Fibroblast of pulmonary artery (primary cell): Measurements from ENCODE around the gene UBAC1.
"Not testable (repeated sequence)": the region's sequence is repeated elsewhere in the genome, so short reads cannot be mapped to it uniquely, and the experiment has no call there.

Source experiments
- DNase-seq: peaks from one replicate; pipeline ENCODE4 v3.0.0-alpha.2; 2010; ENCODE audit warnings: low read depth
- H3K4me3 ChIP-seq: replicated peaks from 2 replicates; pipeline ENCODE4 v1.5.1; 2011; ENCODE audit warnings: low read depth, mild to moderate bottlenecking, control low read depth, low read length, moderate library complexity
- TF ChIP-seq, protein P1 (sequence below): IDR thresholded peaks from 2 replicates; pipeline ENCODE4 v1.5.1; 2011; ENCODE audit warnings: mild to moderate bottlenecking, control low read depth, low read length, inconsistent platforms; ENCODE audit errors: missing control alignments

Gene UBAC1

GRCh38 chr9:135950135-135950682, 11.0 kb downstream of the UBAC1 start:
- DNase-seq = no peak
- TF ChIP-seq, protein P1, sequence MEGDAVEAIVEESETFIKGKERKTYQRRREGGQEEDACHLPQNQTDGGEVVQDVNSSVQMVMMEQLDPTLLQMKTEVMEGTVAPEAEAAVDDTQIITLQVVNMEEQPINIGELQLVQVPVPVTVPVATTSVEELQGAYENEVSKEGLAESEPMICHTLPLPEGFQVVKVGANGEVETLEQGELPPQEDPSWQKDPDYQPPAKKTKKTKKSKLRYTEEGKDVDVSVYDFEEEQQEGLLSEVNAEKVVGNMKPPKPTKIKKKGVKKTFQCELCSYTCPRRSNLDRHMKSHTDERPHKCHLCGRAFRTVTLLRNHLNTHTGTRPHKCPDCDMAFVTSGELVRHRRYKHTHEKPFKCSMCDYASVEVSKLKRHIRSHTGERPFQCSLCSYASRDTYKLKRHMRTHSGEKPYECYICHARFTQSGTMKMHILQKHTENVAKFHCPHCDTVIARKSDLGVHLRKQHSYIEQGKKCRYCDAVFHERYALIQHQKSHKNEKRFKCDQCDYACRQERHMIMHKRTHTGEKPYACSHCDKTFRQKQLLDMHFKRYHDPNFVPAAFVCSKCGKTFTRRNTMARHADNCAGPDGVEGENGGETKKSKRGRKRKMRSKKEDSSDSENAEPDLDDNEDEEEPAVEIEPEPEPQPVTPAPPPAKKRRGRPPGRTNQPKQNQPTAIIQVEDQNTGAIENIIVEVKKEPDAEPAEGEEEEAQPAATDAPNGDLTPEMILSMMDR = no peak
- no peak overlapping the region for H3K4me3 ChIP-seq

DNA sequence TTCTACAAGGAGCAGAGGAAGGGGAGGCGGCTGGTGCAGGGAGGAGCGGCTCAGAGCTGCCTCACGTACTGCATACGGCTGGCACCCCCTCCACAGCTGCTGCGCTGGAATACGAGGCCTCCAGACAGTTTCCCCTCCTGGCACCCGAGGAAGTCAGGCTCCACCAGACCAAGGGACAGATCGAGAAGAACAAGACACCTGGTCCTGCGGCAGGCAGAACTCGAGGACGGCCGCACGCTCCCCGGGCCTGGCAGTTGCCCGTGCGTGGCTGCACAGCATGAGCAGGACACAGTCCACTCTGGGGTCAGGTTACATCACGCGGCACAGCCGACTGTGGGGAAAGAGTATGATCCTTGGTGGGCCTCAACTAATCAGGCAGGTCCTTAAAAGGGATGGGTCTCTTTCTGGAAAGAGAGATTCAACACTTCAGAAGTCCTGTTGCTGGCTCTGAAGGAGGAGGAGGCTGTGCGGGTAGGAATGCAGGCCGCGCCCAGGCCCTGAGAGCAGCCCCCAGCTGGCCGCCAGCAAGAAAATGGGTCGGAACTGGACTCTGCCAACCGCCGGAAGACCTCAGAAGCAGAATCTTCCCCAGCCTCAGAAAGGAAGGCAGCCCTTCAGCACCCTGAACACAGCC, 11.6 kb downstream of the UBAC1 start:
- DNase-seq = no peak
- TF ChIP-seq, protein P1 = no peak
- no peak overlapping the region for H3K4me3 ChIP-seq

DNA sequence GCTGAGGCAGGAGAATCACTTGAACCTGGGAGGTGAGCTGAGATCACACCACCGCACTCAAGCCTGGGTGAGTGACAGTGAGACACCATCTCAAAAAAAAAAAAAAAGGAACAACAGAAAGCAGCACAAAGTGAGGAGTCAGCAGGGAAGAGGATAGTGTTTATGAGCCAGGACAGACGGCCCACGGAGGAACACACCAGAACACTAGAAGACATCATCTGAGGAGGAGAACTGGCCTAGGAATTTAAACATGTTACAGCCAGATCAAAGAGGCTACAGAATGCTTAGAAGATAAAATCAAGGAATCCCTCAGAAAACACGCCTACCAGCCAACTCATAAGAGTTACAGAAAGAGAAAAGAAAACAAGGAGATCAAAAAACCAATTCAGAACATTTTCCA, 12.2 kb downstream of the UBAC1 start:
- DNase-seq = no peak
- TF ChIP-seq, protein P1 = no peak

DNA sequence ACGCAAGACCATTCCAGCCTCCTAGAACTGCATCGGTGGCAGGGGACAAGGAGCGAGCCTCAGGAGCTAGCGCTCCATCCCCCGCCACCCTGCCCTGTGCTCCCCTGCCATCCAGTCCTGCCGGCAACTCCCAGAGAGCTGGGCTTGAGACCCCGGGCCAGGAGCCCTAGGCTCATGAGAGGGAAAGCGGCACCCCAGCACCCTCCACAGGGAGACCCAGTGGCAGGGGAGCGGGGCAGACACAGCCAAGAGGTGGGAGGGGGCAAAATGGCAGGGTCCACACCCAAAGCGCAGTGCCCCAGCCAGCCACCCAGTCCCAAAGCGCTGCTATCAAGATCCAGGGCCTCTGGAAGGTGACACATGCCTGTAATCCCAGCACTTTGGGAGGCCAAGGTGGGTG, 12.7 kb downstream of the UBAC1 start:
- TF ChIP-seq, protein P1 = no peak
- H3K4me3 ChIP-seq = no peak overlapping the region
- DNase-seq = no peak

More for the DNA sequence above, 12.2 kb downstream of the UBAC1 start:
- no peak overlapping the region for H3K4me3 ChIP-seq

DNA sequence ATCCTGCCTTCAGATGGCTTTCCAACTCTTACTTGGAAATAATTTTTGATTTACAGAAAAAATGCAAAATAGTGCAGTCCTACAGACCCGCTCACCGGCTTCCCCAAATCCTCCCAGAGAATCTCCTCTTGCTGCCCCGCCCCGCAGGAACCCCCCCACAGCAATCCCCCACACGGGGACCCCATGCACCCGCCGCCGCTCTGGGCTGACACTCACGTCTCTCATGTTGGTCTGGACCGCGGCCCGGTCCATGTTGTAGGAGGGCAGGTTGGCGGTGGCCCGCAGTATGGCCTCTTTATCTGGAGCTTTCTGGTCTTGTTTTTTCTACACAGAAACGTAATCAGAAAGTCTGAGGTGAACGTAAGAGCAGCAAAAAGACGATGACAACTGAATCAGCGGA, 13.6 kb downstream of the UBAC1 start:
- no peak overlapping the region for H3K4me3 ChIP-seq
- no peak for DNase-seq
- TF ChIP-seq, protein P1 = no peak

- not testable (repeated sequence) for DNase-seq, H3K4me3 ChIP-seq
Observed at GRCh38 chr9:135947105-135947504, 14.1 kb downstream of the UBAC1 start.

GRCh38 chr9:135946392-135946994, 14.7 kb downstream of the UBAC1 start:
- TF ChIP-seq, protein P1 = no peak
- H3K4me3 ChIP-seq = no peak overlapping the region
- no peak for DNase-seq
